Thyroid gland (tissue), 4 donors: ENCODE measurements around the gene MAP2K5. TPM values are rescaled to one million over a fixed set of nuclear protein-coding genes. Genes with fewer than 3 reads are reported as not detected.

Experiments
- DNase-seq, 2 donors: peaks; one replicate each; pipeline ENCODE4 v3.0.0-alpha.2; 2019
- H3K27ac ChIP-seq, 3 donors: fragments of 200-600 bp; sonication (generic); 1 replicate in 2 of 3; 2 replicates in 1 of 3; pipeline ENCODE4 v1.5.1; 2016 to 2019; ENCODE audit warnings: mild to moderate bottlenecking in 1 of 3, moderate library complexity in 1 of 3
- H3K27me3 ChIP-seq: fragments of 200-600 bp; sonication (generic); one replicate; pipeline ENCODE4 v1.5.1; 2019
- H3K36me3 ChIP-seq, 2 donors: fragments of 200-600 bp; sonication (generic); one replicate each; pipeline ENCODE4 v1.5.1; 2016 to 2019
- H3K4me1 ChIP-seq, 2 donors: fragments of 200-600 bp; sonication (generic); one replicate each; pipeline ENCODE4 v1.5.1; 2017 to 2019
- H3K4me3 ChIP-seq, 3 donors: fragments of 200-600 bp; sonication (generic); replicated peaks in 1 of 3; 1 replicate in 2 of 3; 2 replicates in 1 of 3; pipeline ENCODE4 v1.5.1; 2016; ENCODE audit warnings: mild to moderate bottlenecking in 1 of 3
- H3K9me3 ChIP-seq: fragments of 200-600 bp; sonication (generic); one replicate; pipeline ENCODE4 v1.5.1; 2017
- CTCF ChIP-seq, 6 experiments: fragments of 200-600 bp in 3 of 6; fragments of 450-650 bp in 3 of 6; sonication (generic) in 3 of 6; IDR thresholded peaks; one replicate each; pipeline ENCODE4 v1.5.1; 2016 to 2019; ENCODE audit warnings: antibody characterized with exemption in 6 of 6, mild to moderate bottlenecking in 2 of 6, inconsistent platforms in 1 of 6, moderate library complexity in 1 of 6
- POLR2A ChIP-seq, 2 donors: fragments of 450-650 bp; IDR thresholded peaks; one replicate each; pipeline ENCODE4 v1.6.1; 2017; ENCODE audit warnings: antibody characterized with exemption in 2 of 2, mild to moderate bottlenecking in 2 of 2, moderate library complexity in 1 of 2
- WGBS, 2 donors: methylation state at CpG; one replicate each; pipeline ENCODE4 v1.1.5; 2017; 5-methylcytosine and 5-hydroxymethylcytosine counted together
- intact Hi-C: fragments of 100-400 bp; cut with DNase I; formaldehyde crosslinking; loops from one replicate; pipeline ENCODE4 v1.15.1; 2023
- total RNA-seq, 4 donors: library from RNA; depleted of rRNA; stranded (reverse); fragments of >200 nt; gene quantifications; one replicate each; pipeline ENCODE4 v1.2.3, GENCODE V29; 2016

The MAP2K5 gene
- total RNA-seq, 4 donors from 2014 or later = 10.2 to 32.1 (median 15.9) TPM

- Histone ChIP-seq H3K4me3 (no peak overlapping the region), H3K36me3 (no peaks in the 10 kb centered on the region), H3K9me3 (no peaks in the 10 kb centered on the region), H3K27ac (no peak overlapping the region), H3K4me1 (no peaks in the 10 kb centered on the region), H3K27me3 (no peaks in the 10 kb centered on the region)
- TF ChIP-seq POLR2A (IDR thresholded peaks at IDR 0.05) = no peak
- no peak for TF ChIP-seq CTCF (IDR thresholded peaks at IDR 0.05)
- 84 to 88% methylated on average over 4 of the region's 4 CpGs for WGBS, 2 donors
- intact Hi-C loops = no loop called here
- DNase-seq = no peak
These were observed 32.6 kb downstream of the MAP2K5 start for GRCh38 chr15:67575039-67575502.

GRCh38 chr15:67578020-67578600, 35.6 kb downstream of the MAP2K5 start:
- intact Hi-C loops = no loop called here
- Histone ChIP-seq H3K4me3 (no peak overlapping the region), H3K36me3 (no peaks in the 10 kb centered on the region), H3K9me3 (no peaks in the 10 kb centered on the region), H3K27me3 (no peaks in the 10 kb centered on the region), H3K27ac (no peak overlapping the region), H3K4me1 (no peaks in the 10 kb centered on the region)
- WGBS, 2 donors = 96 to 99% methylated on average over 4 of the region's 4 CpGs
- TF ChIP-seq CTCF (IDR thresholded peaks at IDR 0.05) (no peak), POLR2A (IDR thresholded peaks at IDR 0.05) (no peak)
- DNase-seq = no peak

GRCh38 chr15:67579164-67579563, 36.7 kb downstream of the MAP2K5 start:
- WGBS, 2 donors = 93 to 96% methylated on average over 5 of the region's 5 CpGs
- no peak overlapping the region for H3K4me3 ChIP-seq
- TF ChIP-seq POLR2A (IDR thresholded peaks at IDR 0.05) (no peak), CTCF (IDR thresholded peaks at IDR 0.05) (no peak)
- no peaks in the 10 kb centered on the region for H3K27me3 ChIP-seq
- H3K4me1 ChIP-seq = no peaks in the 10 kb centered on the region
- no peak for DNase-seq
- intact Hi-C loops = no loop called here
- no peaks in the 10 kb centered on the region for H3K9me3 ChIP-seq
- H3K36me3 ChIP-seq = no peaks in the 10 kb centered on the region
- H3K27ac ChIP-seq = no peak overlapping the region

- Histone ChIP-seq H3K9me3 (no peaks in the 10 kb centered on the region), H3K27ac (no peak overlapping the region), H3K4me1 (no peaks in the 10 kb centered on the region), H3K36me3 (no peaks in the 10 kb centered on the region), H3K27me3 (no peaks in the 10 kb centered on the region), H3K4me3 (no peak overlapping the region)
- intact Hi-C loops = no loop called here
- WGBS, 2 donors = 93 to 94% methylated on average over 4 of the region's 4 CpGs
- TF ChIP-seq CTCF (IDR thresholded peaks at IDR 0.05) = no peak
- no peak for TF ChIP-seq POLR2A (IDR thresholded peaks at IDR 0.05)
- no peak for DNase-seq
These were observed 37.5 kb downstream of the MAP2K5 start for GRCh38 chr15:67579967-67580366.

- intact Hi-C loops = no loop called here
- WGBS, 2 donors = 88 to 92% methylated on average over 2 of the region's 2 CpGs
- H3K4me3 ChIP-seq = no peak overlapping the region
These were observed 41.7 kb downstream of the MAP2K5 start for GRCh38 chr15:67584157-67584556.

More at GRCh38 chr15:67584157-67584556, 41.7 kb downstream of the MAP2K5 start:
- DNase-seq = no peak
- H3K9me3 ChIP-seq = no peaks in the 10 kb centered on the region
- H3K4me1 ChIP-seq = no peaks in the 10 kb centered on the region
- no peaks in the 10 kb centered on the region for H3K36me3 ChIP-seq
- no peaks in the 10 kb centered on the region for H3K27me3 ChIP-seq
- no peak for TF ChIP-seq POLR2A (IDR thresholded peaks at IDR 0.05)
- no peak for TF ChIP-seq CTCF (IDR thresholded peaks at IDR 0.05)
- no peak overlapping the region for H3K27ac ChIP-seq
